Testis (tissue), 2 donors: ENCODE measurements around the gene IL1RAPL2.

Experiments used
- POLR2A ChIP-seq: fragments of 450-650 bp; IDR thresholded peaks from one replicate; pipeline ENCODE4 v1.6.1; 2017; ENCODE audit warnings: antibody characterized with exemption, mild to moderate bottlenecking, moderate library complexity
- TF ChIP-seq, protein P1 (sequence below), 3 experiments: fragments of 450-650 bp in 2 of 3; fragments of 200-600 bp in 1 of 3; sonication (generic) in 1 of 3; IDR thresholded peaks; one replicate each; pipeline ENCODE4 v1.5.1; 2016 to 2019; ENCODE audit warnings: antibody characterized with exemption in 3 of 3, mild to moderate bottlenecking in 2 of 3, moderate library complexity in 1 of 3

- no peak for TF ChIP-seq POLR2A
- TF ChIP-seq, protein P1, sequence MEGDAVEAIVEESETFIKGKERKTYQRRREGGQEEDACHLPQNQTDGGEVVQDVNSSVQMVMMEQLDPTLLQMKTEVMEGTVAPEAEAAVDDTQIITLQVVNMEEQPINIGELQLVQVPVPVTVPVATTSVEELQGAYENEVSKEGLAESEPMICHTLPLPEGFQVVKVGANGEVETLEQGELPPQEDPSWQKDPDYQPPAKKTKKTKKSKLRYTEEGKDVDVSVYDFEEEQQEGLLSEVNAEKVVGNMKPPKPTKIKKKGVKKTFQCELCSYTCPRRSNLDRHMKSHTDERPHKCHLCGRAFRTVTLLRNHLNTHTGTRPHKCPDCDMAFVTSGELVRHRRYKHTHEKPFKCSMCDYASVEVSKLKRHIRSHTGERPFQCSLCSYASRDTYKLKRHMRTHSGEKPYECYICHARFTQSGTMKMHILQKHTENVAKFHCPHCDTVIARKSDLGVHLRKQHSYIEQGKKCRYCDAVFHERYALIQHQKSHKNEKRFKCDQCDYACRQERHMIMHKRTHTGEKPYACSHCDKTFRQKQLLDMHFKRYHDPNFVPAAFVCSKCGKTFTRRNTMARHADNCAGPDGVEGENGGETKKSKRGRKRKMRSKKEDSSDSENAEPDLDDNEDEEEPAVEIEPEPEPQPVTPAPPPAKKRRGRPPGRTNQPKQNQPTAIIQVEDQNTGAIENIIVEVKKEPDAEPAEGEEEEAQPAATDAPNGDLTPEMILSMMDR (IDR thresholded peaks at IDR 0.05) = peak in 1 of 3 experiments; percentile 28
These were observed 625.9 kb downstream of the IL1RAPL2 start for GRCh38 chrX:105191878-105192277.
